Common myeloid progenitor, CD34-positive (primary cell): ENCODE results near the gene USP47.

ENCODE experiments used
- CTCF ChIA-PET: fragments of 350-600 bp; sonication (Branson Sonifier 250); formaldehyde crosslinking; loops from one replicate; lab custom pipeline; 2021; ENCODE audit warnings: antibody characterized with exemption; lab: Charles Lee
- POLR2A ChIA-PET: fragments of 350-600 bp; sonication (Branson Sonifier 250); formaldehyde crosslinking; loops from one replicate; lab custom pipeline; 2021; ENCODE audit warnings: antibody characterized with exemption; lab: Charles Lee
- DNase-seq, 3 donors: peaks; one replicate each; pipeline versions ENCODE4 v3.0.0 to v3.0.0-alpha.2; 2013
- H3K27ac ChIP-seq, 2 experiments: 1 replicate in 1 of 2; 2 replicates in 1 of 2; pipeline ENCODE4 v1.7.0; 2013; ENCODE audit warnings: inconsistent platforms in 2 of 2, low read length in 2 of 2, mild to moderate bottlenecking in 2 of 2, low read depth in 1 of 2, moderate library complexity in 1 of 2; ENCODE audit not compliant: severe bottlenecking in 2 of 2, insufficient read depth in 1 of 2, poor library complexity in 1 of 2
- H3K27me3 ChIP-seq, 5 experiments: replicated peaks in 2 of 5; 1 replicate in 3 of 5; 2 replicates in 2 of 5; pipeline versions ENCODE4 v1.6.1 to v1.7.0; 2013; ENCODE audit warnings: low read length in 4 of 5, mild to moderate bottlenecking in 2 of 5, moderate library complexity in 2 of 5, inconsistent platforms in 1 of 5; ENCODE audit not compliant: insufficient read depth in 5 of 5, control insufficient read depth in 4 of 5
- H3K36me3 ChIP-seq, 4 experiments: 1 replicate in 2 of 4; 2 replicates in 2 of 4; pipeline versions ENCODE4 v1.6.1 to v1.7.0; 2013; ENCODE audit warnings: low read length in 3 of 4, control low read depth in 1 of 4, mild to moderate bottlenecking in 1 of 4; ENCODE audit not compliant: control insufficient read depth in 4 of 4, insufficient read depth in 4 of 4
- H3K4me1 ChIP-seq, 4 experiments: 1 replicate in 3 of 4; 2 replicates in 1 of 4; pipeline versions ENCODE4 v1.6.1 to v1.7.1; 2013; ENCODE audit warnings: low read length in 3 of 4, mild to moderate bottlenecking in 3 of 4, control low read depth in 1 of 4, inconsistent platforms in 1 of 4, moderate library complexity in 1 of 4; ENCODE audit not compliant: control insufficient read depth in 4 of 4, insufficient read depth in 4 of 4; ENCODE audit errors: control extremely low read depth in 1 of 4
- H3K4me3 ChIP-seq, 7 experiments: 1 replicate in 4 of 7; 2 replicates in 3 of 7; pipeline versions ENCODE4 v1.5.1 to v1.7.0; 2013; ENCODE audit warnings: mild to moderate bottlenecking in 7 of 7, low read length in 6 of 7, moderate library complexity in 6 of 7, inconsistent platforms in 2 of 7, low read depth in 2 of 7, control low read depth in 1 of 7; ENCODE audit not compliant: insufficient read depth in 4 of 7, control insufficient read depth in 1 of 7; ENCODE audit errors: extremely low read depth in 1 of 7
- H3K9me3 ChIP-seq, 5 experiments: 1 replicate in 4 of 5; 2 replicates in 1 of 5; pipeline versions ENCODE4 v1.6.1 to v1.7.1; 2013; ENCODE audit warnings: low read length in 4 of 5, mild to moderate bottlenecking in 2 of 5, inconsistent platforms in 1 of 5, low read depth in 1 of 5, moderate library complexity in 1 of 5; ENCODE audit not compliant: control insufficient read depth in 4 of 5, insufficient read depth in 2 of 5; ENCODE audit errors: control extremely low read depth in 1 of 5
- WGBS: methylation state at CpG from one replicate; pipeline ENCODE4 v1.1.5; 2013; ENCODE audit not compliant: insufficient coverage; 5-methylcytosine and 5-hydroxymethylcytosine counted together

The USP47 gene

DNA sequence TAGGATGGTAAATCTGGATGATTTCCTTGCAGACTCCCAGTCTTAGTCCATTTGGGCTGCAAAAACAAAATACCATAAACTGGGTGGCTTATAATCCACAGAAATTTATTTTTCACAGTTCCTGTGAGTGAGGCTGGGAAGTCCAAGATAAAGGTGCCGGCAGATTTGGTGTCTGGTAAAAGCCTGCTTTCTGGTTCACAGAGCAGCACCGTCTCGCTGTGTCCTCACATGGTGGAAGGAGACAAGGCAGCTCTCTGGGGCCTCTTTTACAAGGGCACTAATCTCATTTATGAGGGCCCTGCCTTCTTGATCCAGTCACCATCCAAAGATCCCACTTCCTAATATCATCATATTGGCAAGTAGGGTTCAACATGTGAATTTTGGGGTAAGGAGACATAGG lies 8.9 kb downstream of the USP47 start:
- no peaks in the 10 kb centered on the region for H3K9me3 ChIP-seq
- peaks cover 1 to 16% (median 13%) of the 10 kb centered on the region in 4 experiments for H3K4me1 ChIP-seq
- H3K4me3 ChIP-seq = no peak overlapping the region
- no peaks in the 10 kb centered on the region for H3K27me3 ChIP-seq
- no peak for DNase-seq
- 100% methylated on average over 3 of the region's 3 CpGs for WGBS
- ChIA-PET POLR2A (no interaction called here), CTCF (interaction anchor here (0.7 to 2.9 kb wide), 6 partner anchors 11 to 813 kb away, joined by 3 to 9 read pairs (median 8); no protein-coding TSS in a partner anchor)
- H3K36me3 ChIP-seq = no peaks in the 10 kb centered on the region
- H3K27ac ChIP-seq = no peak overlapping the region

DNA sequence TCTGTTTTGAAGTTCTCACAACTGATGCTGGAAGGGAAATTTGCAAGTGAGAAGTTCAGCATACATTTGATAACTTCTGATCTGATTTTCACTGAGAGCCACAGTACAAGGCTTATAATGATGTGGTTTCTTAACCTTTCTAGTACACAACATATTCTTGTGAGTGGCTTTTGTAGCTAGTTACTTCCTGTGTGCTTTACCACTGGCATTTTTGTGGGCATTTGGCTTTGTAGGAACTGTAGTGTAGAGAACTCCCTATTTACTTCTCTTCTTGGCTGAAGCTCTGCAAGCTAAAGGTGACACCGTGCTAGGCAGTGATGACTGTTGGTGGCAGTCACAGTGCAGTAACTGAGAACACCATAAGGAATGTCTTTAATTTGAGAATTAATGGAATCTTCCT lies 14.9 kb downstream of the USP47 start:
- Histone ChIP-seq H3K4me1 (peaks cover 8 to 24% (median 11%) of the 10 kb centered on the region in 4 experiments), H3K27ac (no peak overlapping the region), H3K9me3 (no peaks in the 10 kb centered on the region), H3K36me3 (peaks cover 0 to 2% (median 0%) of the 10 kb centered on the region in 4 experiments), H3K4me3 (no peak overlapping the region), H3K27me3 (no peaks in the 10 kb centered on the region)
- CTCF ChIA-PET = interaction anchor here (0.8 to 1.0 kb wide), 4 partner anchors 9 to 24 kb away, joined by 3 to 5 read pairs (median 3); no protein-coding TSS in a partner anchor
- POLR2A ChIA-PET = interaction anchor here (1.0 kb wide), 1 partner anchor 13 kb away, joined by 5 read pairs; no protein-coding TSS in a partner anchor
- DNase-seq = peak in 2 of 3 donors; percentile 56 to 63
- WGBS = no CpG with 5 or more reads among the region's 1 CpG

DNA sequence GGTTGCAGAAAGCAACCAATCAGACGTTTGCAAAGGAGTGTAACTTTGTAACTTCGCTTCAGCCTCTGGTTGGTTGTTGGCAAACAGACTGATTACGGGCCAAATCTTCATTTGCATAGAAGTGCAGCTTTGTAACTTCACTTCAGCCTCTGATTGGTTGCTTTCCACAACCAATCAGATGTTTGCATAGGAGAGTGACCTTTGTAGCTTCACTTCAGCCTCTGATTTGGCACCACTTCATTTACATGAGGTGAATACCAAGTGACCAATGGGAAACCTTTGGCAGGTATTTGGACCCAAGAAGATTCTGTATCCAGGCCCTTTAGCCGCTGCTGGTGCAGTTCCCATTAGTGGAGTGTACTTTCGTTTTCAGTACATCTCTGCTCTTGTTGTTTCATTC lies 16.0 kb downstream of the USP47 start:
- POLR2A ChIA-PET = no interaction called here
- Histone ChIP-seq H3K4me3 (no peak overlapping the region), H3K9me3 (no peaks in the 10 kb centered on the region), H3K27me3 (no peaks in the 10 kb centered on the region), H3K4me1 (peaks cover 8 to 22% (median 11%) of the 10 kb centered on the region in 4 experiments), H3K27ac (no peak overlapping the region), H3K36me3 (peaks cover 0 to 2% (median 0%) of the 10 kb centered on the region in 4 experiments)
- no peak for DNase-seq
- CTCF ChIA-PET = no interaction called here
- 94% methylated on average over 5 of the region's 5 CpGs for WGBS

GRCh38 chr11:11858676-11859075 lies 16.9 kb downstream of the USP47 start:
- ChIA-PET CTCF (interaction anchor here (0.9 to 1.0 kb wide), 2 partner anchors 37 to 858 kb away, joined by 3 read pairs; no protein-coding TSS in a partner anchor), POLR2A (no interaction called here)
- Histone ChIP-seq H3K36me3 (peaks cover 0 to 2% (median 0%) of the 10 kb centered on the region in 4 experiments), H3K27me3 (no peaks in the 10 kb centered on the region), H3K27ac (no peak overlapping the region), H3K4me1 (peaks cover 8 to 22% (median 11%) of the 10 kb centered on the region in 4 experiments), H3K9me3 (no peaks in the 10 kb centered on the region), H3K4me3 (no peak overlapping the region)
- DNase-seq = no peak
- 100% methylated on average over 1 of the region's 1 CpG for WGBS

- peak overlapping the region in 1 of 2 experiments; percentile 18 for H3K27ac ChIP-seq
- no peak for DNase-seq
- peaks cover 8 to 22% (median 11%) of the 10 kb centered on the region in 4 experiments for H3K4me1 ChIP-seq
- H3K27me3 ChIP-seq = no peaks in the 10 kb centered on the region
- 100% methylated on average over 2 of the region's 12 CpGs for WGBS
- CTCF ChIA-PET = interaction anchor here (1.6 to 1.9 kb wide), 2 partner anchors 11 to 19 kb away, joined by 6 to 8 read pairs; partner anchors contain the start of gene USP47
- no peak overlapping the region for H3K4me3 ChIP-seq
- POLR2A ChIA-PET = interaction anchor here (1.1 kb wide), 1 partner anchor 12 kb away, joined by 3 read pairs; no protein-coding TSS in a partner anchor
- peaks cover 0 to 3% (median 1%) of the 10 kb centered on the region in 4 experiments for H3K36me3 ChIP-seq
- H3K9me3 ChIP-seq = no peaks in the 10 kb centered on the region
Observed at GRCh38 chr11:11860103-11860979, 18.6 kb downstream of the USP47 start.

- DNase-seq = no peak
- Histone ChIP-seq H3K9me3 (peaks cover 2 to 19% (median 8%) of the 10 kb centered on the region in 5 experiments), H3K27ac (no peak overlapping the region), H3K36me3 (peaks cover 0 to 9% (median 4%) of the 10 kb centered on the region in 4 experiments), H3K27me3 (no peaks in the 10 kb centered on the region), H3K4me1 (peaks cover 0 to 2% (median 0%) of the 10 kb centered on the region in 4 experiments), H3K4me3 (no peak overlapping the region)
- POLR2A ChIA-PET = no interaction called here
- WGBS = 100% methylated on average over 1 of the region's 2 CpGs
- CTCF ChIA-PET = interaction anchor here (1.9 kb wide), 1 partner anchor 14 kb away, joined by 7 read pairs; no protein-coding TSS in a partner anchor
Observed at GRCh38 chr11:11862999-11863398, 21.2 kb downstream of the USP47 start.
